ENCODE results near the gene POGLUT3.

POGLUT3 gene, protein sequence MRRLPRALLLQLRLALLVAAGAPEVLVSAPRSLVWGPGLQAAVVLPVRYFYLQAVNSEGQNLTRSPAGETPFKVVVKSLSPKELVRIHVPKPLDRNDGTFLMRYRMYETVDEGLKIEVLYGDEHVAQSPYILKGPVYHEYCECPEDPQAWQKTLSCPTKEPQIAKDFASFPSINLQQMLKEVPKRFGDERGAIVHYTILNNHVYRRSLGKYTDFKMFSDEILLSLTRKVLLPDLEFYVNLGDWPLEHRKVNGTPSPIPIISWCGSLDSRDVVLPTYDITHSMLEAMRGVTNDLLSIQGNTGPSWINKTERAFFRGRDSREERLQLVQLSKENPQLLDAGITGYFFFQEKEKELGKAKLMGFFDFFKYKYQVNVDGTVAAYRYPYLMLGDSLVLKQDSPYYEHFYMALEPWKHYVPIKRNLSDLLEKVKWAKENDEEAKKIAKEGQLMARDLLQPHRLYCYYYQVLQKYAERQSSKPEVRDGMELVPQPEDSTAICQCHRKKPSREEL

DNA sequence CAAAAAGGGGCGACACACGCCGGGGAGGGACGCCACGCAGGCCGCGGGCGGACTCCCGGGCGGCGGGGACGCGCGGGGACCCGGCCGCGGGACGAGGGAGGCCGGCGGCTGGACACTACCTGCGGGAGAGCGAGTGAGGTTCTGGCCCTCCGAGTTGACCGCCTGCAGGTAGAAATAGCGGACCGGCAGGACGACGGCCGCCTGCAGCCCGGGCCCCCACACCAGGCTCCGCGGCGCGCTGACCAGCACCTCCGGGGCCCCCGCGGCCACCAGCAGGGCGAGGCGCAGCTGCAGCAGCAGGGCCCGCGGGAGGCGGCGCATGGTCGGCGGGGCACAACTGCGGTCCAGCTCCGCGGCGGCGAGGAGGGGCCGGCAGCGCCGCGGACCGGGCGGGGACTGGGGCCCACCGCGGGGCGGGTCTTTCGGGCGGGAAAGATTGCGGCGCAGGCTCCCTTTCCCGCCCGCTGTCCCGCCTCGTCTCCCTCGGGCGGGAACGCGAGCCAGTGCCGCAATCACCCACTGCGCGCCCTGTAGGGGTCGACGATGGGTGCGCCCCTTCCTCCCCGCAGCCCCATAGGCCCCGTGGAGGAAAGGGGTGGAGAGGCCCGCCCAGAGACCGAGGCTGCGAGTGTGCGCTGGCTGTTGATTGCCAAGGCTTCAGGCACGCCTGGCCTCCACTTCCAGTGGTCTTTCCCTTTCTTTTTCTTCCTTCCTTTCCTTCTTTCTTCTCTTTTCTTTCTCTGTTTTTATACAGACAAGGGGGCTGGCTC lies at the start of gene POGLUT3:
POGLUT3 (minus strand) TSS at position 339 of the 770 bp plus-strand sequence; CDS start at position 321, 18 bp downstream.
- peak; percentile 89 for DNase-seq

DNA sequence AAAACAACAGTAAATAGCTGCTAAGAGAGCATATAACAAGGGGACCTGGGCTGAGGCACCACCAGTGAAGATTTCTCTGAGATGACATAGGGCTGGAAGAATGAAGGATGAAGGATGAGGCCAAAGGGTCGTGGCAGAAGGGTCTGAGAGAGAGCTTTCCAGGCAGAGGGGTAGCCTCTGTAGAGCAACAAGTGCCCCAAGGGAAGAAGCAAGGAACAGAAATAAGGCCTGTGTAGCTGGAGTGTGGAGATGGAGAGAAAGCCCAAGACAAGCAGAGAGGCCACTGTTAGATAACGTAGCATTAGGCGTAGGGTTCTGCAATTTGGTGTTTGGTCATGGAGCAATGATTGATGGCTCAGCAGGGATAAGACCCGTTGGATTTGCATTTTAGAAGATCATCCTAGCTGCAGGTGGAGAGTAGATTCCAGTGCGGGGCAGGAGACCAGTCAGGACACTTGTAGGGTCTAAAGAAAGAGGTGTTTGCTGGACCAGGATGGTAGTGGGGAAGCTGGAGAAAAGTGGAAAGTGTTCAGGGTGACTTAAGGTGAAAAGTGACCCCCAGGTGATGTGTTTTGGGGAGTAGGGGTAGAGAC lies 47.8 kb upstream of the POGLUT3 start:
- no peak for DNase-seq

DNA sequence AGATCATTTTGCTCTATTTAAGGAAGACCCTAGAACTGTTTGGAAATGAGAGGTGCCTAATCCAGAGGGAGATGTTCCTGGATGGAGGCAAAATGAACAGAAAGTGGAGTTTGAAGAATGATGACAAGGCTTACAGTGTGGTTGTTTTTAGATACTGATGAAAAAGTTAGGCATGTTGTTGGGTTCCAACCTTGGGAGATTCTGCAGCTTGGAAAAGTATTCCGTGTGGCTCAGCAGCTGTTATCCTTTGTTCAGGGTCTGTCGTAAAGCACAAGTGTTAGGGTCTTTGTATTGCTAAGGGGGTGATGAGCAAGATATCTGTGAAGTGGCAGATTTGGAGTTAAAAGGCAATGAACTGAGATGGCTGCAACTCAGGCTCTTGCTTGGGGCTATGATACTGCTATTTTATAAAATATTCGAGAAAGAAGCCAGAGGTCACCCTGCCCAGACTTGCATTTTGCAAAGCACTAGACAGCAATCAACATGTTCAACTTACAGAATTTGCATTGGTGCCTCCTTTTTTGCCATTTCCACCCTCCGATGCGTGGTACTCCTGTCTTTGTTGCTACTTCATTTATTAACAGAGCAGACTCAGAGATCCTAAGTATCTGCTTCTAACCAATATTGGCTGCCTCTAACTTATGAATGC lies 45.3 kb upstream of the POGLUT3 start:
- DNase-seq = no peak

DNA sequence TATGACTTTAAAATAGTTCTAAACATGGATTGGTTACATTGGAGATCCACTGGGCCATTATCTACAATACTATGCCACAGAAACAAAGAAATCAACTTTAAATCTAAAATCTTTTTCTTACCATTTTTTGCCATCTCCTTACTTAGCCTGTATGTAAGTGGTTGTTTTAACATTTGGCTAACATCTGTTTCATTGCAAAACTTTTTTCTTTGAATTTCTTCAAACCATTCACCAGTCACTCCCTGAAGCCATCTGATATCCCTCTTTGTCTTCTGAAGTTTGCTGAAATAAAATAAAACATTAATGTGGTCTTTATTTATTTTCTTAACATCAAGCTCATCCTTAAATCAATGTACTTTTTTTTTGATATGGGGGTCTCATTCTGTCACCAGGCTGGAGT lies 43.3 kb upstream of the POGLUT3 start:
- no peak for DNase-seq

DNA sequence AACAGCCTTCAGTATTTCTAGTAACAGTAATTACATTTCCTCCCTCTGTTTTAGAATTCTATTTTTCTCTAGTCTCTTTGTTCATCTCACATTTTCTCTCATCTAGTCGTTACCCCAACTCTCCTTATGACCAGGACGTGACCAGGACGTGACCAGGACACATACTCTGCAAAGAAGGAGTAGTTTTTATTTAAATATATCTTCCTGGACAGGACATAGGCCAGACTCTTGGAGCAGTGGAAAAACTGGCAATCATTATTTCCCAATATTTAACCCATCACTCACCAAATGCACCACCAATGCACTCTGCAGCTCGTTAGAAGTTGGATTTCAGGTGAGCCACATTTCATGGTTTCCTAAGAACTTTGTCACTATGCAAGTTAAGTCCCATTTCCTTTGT lies 40.3 kb upstream of the POGLUT3 start:
- DNase-seq = no peak

DNA sequence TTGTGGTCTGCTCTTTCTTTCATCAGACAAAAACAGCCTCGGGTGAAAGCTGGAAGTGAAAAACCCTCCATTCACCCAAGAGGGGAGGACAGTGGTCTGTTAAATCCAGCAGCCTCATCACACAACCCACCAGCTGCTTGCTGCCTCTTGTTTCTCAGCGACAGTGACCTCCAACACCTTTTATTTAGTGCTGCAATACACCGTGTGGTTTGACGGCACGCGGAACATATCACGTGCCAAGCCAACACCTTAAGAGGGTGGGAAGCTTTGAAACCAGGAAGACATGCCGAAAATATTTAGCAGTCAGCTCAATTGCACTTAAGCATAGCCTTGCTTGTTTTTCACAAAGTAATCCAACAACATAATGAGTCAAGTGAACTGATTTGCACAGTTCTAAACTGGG lies 39.8 kb upstream of the POGLUT3 start:
- DNase-seq = peak; percentile 78

DNA sequence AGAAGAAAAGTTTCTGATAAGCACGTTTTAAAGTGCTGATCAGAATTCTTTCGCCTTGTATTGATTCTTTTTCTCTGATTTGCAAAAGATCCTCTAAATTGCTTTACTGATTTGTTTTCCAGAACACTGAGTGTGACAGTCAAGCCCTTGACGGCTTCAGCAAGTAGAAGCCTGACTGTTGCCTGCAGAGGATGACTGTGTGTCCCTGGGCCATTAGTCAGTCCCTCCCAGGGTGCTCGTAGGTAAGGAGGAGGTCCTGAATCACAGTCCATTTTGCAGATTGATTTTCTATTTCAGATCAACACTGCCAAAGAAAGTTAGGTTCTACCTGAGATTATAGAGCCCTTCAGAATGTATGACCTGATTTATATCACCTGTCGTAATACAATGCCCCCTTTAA lies 38.6 kb upstream of the POGLUT3 start:
- peak; percentile 72 for DNase-seq

DNA sequence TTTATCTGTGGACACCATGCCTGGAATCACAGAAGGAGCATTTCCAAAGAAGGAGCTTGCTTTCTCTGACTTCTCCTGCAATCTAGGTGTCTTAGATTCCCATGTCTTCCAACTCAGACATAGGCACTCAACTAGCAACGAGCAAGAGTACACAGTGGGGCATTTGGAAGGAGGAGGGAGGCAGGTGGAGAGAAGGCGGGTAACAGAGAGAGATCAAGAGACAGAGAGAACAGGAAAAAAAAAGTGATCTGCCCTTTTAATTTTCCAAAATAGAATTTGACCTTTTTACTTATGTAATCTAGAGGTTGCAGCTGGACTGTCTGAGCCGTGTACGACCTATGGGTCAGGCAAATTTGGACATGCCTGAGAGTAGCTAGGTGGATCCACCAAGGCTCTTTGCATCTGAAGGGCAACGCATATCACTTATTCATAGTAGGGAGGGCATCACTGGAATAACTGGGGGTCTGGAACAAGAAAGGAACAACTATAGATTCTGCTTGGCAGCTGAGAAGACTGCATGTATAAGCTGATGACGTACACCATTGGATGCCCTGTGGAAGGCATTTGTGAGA lies 37.3 kb upstream of the POGLUT3 start:
- no peak for DNase-seq

DNA sequence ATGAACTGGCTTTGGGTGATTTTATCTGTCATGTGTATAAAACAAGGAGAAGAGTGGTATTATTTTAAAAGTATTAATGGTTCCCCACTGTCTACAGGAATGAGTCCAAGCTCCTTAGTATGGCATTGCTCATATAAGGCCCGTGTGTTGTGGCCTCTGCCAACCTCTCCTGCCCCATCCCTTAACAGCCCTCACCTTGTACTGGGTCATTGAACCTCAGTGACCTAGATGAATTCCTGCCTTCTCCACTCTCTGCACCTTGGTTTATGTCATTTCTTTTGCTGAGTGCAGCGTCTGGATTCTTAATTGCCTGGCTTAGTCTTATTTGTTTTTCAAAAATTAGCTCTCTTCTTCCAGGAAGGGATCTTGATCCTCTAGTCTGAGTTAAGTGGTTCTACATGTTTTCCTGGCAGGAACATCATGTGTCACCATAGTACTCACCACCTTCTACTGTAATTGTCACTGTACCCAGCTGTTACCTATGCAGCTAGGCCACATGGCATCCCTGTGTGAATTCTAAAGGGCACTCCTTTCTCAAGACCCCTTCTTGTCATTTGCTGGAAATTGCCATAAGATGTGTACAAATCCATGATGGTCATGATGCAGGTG lies 36.2 kb upstream of the POGLUT3 start:
- no peak for DNase-seq

DNA sequence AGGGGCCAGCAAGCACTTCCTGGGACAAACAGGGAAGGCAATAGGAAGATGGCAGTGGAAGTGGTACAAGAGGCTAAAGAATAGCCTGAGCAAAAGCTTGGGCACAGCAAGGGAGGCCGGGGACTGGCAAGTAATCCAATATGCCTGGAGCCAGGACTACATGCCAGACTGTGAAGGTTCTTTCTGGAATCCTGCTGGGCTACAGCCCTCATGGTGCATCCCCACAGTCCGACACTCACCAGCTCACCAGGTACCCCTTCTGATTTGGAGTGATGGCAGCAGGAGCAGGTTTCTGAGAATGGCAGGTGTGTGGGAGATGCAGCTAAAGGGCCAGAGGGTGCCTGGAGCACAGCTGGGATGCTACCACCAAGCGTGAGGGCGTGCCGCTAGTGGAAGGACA lies 32.2 kb upstream of the POGLUT3 start:
- DNase-seq = no peak

DNA sequence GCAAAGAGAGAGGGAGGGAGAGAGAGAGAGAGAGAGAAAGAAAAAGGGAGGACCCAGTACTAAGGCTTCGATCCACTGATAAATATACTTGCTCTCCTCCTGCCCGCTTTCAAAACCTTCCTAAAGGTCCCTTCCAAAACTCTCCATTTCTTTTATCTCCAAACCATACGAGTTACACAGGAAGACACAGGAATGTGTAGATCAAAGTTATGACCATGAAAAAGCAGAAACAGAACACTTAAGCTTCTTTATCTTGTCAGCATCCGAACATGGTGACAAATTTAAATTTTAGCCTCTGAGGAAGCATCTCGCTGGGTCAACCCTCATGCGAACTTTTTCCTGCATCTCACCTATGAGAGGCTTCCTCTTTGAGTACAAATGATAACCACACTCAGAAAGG lies 29.2 kb upstream of the POGLUT3 start:
- no peak for DNase-seq

DNA sequence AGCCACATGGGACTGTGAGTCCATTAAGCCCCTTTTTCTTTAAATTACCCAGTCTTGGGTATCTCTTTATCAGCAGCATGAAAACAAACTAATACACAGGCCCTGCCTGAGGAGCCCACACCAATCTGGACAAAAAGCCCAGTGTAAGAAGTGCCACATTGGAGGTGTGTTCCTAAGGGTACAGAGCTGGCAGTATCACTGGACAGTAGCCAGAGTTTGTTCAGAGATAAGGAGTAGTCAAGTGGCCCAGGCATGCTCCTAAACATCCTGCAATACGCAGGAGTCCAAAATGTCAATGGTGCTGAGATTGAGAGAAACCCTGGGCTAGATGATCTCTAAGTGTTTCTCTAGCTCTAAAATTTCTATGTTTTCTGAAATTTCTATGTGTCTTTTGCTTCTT lies 27.0 kb upstream of the POGLUT3 start:
- no peak for DNase-seq

DNA sequence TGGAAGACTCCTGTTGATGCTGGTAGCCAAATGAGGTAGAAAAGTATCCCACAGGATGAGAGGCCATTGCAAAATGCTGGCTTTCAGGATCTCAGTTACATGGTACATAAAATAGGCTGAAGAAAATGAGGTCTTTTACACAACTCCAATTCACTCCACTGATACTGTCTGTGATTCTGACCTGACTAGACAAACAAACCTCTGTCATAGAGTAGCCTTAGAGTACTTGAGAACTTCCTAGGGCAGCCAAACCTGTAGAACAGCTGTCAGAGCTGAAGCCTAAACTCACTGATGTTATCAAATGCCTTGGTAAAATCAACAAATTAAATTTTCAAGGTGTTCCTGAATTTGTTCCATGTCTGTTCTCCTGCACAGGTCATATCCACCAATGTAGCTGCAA lies 26.2 kb upstream of the POGLUT3 start:
- no peak for DNase-seq

DNA sequence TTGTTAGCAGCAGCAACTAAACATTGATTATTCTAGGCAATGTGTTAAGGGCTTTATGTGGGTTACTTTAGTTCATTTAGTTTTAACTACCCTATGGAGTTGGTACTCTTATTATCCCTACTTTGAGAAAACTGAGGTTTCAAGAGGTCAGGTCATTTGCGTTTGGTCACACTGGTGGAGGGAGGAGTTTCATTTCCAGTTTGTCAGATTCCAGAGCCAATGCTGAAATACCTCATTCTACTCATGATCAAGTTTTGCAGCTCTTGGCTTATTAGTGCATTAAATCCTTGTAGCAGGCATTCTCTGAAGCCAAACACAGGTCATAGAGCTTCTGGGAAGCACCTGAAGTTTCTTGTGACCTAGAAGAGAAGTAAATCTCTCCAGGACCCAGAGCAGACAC lies 24.1 kb upstream of the POGLUT3 start:
- DNase-seq = no peak

DNA sequence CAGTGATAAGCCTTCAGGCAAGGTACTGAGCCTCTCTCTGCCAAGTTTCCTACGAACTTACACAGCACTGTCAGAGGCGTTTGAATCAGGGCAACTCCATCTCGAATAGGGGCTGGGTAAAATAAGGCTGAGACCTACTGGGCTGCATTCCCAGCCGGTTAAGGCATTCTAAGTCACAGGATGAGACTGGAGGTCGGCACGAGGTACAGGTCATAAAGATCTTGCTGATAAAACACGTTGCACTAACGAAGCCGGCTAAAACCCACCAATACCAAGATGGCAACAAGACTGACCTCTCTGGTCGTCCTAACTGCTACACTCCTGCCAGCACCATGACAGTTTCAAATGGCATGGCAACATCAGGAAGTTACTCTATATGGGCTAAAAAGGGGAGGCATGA lies 20.4 kb upstream of the POGLUT3 start:
- peak; percentile 92 for DNase-seq

DNA sequence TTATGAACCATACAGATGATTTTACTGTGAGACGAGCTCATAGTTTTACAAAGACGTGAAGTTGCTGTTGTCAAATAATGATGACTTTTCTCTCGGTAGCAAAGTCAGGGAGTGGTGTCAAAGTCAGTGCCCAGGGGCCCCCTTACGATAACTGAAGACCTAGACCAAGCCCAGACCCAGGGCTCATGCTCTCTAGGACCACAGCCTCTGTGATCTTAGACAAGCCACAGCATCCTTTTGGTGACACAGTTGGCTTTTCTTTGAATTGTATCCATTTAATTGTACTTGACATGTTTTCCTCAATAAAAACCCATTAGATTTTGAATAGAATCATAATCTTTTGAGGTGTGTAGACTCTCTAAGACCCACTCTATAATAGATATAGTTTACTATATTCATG lies 17.9 kb upstream of the POGLUT3 start:
- no peak for DNase-seq

DNA sequence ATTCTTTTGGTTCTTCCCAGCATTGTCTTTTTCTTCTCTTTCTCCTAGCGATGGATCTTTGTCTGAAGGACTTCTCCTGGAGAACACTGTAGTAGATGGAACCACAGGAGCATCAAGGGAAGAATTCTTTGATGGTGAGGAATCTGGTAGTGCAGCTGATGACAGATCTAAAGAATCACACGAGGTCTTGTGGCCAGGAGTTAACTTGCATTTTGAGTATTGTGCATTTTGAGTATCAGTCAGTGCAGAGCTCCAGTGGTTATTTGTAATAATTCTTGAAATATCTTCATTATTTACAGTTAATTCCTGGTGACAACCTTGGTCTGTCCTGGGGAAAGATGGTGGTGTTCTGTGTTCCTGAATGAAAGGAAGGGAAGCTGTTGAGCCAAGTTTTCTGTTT lies 14.5 kb upstream of the POGLUT3 start:
- DNase-seq = no peak

DNA sequence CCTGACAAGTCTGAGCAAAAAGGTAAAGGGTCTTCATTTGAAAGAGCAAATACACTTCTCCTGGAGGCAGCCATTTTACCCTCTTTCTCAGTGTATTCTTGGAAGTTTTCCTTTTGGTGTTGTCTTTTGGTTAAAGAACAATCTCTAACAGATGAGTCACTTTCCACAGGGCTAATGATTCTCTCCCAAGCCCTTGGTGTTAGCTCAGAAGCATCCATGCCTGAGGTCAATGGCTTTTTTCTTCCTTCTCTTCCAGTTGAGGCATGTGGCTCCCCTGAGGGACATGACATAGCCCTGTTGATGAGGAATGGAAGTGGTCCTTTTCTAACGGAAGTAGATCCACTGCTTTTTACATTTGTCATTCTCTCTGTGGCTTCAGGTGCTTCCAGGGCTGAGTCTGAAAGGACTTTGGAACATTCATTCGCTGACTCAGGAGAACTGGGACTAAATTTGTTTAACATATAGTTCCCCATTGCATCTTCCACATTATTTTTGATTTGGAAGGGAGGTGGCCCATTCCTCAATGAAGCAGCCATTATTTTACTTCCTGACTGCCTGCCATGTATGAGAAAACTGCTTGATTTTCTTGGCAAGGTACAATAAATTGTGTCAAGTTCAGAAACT lies 13.8 kb upstream of the POGLUT3 start:
- no peak for DNase-seq

DNA sequence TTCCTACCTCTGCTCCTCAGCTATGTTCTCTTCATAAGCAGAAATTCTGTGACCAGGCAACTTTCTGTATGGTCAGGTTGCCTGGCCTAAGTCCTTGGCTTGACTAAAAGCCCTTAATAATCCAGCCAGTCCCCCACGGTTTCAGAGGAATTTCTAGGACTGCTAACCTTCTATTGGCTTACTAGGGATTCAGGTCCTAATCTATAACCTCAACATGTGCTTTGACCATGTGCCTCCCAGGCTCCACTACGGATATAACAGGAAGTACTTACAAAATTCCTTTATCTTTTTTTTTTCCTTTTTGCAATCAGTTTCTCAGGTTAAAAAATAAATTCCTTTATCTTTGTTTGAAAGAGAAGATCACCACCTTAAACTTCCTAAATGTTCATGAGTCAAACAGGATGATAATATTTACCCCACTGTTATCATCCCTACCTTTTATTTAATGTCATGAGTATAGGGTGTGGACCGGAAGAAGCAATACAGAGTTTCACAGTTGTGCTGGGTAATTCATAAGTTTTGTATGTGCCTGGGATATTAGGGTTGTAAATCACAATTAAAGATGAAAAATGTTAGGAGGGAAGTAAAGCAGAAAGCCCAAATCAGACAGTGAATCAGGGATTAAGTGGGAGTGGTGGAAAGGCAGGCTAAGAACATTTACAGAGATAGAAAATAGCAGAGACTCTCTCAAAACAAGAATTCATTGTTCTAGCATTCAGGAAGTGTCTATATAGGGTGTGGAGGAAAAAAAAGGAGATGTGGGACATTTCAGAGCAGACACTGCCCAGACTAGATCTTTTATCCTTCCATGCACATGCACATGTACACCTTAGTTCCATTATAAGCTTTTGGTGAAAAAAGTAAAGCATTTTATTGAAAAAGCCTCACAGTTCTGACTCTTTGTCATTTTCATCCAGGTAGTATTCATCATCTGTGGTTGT lies 10.7 kb upstream of the POGLUT3 start:
- no peak for DNase-seq

DNA sequence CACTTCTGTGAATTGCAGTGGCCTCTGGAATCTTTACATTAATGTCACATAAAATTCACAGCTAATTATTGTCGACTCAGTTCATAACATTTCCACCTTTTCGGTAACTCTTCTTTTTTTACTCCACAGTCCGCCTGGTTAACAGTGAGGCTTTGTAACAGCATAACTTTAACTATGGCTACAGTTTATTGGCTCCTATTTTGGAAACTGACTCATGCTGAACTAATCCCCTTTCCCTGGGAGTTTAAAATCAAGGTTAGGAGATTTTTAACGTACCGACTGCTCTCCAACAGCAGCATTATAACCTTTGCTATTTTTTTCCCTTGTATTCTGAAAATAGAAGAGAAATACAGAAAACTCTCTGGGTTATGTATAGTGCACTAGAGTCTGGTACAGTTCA lies 3.2 kb upstream of the POGLUT3 start:
- no peak for DNase-seq

DNA sequence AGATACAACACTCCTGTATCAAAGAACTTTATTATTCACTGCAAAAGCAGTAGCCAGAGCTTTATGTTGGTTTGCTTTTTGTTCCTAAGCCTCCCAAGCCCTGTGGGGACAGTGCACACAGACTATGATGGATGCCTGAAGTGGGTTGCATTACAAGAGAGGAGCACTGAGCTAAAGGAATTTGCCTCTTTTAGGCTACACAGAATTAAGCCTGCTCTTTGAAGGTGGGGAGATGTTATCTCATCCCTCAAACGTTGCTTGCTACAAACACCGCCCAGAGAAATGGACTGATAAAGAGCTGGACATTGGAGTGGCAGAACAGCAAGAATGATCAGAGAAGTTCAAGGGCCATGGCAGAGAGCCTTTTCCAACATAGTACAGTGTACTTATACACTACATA lies 2.5 kb upstream of the POGLUT3 start:
- peak; percentile 81 for DNase-seq

Data from islet precursor cell (in vitro differentiated cells).